ENCODE results near the gene LGALS3BP.
A peak's percentile ranks its signal among the peaks of the same experiment; 100 is the strongest.

LGALS3BP gene

DNA sequence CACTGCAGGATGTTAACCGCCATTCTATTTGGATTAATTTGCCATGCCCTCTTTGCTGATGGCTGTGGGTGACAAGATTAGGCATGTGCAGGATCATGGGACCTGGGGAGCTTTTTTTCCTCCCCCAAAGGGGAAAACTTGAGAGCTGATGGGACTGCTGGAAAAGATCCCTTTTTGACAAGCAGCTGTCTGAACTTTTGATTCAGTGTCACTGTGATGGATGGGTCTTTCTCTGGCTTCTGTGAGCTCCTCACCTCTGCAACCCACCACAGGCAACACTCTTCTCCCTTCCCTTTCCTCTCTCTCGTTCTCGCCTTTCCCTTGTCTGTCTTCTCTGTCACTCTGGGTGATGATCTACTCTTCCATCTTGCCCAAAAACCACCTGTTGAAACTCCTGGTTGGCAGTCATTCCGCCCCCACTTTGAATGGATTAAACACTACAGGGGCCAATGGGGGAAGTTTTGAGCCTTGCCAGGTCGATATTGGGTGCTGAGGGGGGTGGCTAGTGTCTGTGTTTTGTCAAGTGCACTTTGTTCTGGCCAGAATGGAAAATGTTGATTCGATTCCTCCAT lies 32.9 kb upstream of the LGALS3BP start:
- no peak for DNase-seq

GRCh38 chr17:79011451-79012147 lies 31.9 kb upstream of the LGALS3BP start:
- no peak for DNase-seq

DNA sequence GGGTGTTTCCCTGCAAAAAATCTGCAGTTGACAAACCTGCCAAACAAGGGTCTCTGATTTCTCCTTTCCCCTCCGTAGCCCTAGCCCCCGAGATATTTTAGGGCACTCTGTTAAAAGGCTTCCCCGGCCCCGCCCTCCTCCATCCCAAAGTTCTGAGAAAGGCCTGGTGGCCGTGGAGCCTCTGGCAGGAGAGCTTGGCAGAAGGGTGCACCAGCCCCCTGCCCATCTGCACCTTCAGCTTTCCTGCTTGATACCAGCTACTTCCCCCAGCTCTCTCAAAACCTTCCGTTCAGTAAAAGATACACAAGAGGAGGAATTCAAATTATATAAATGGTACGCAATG lies 30.6 kb upstream of the LGALS3BP start:
- DNase-seq = no peak

DNA sequence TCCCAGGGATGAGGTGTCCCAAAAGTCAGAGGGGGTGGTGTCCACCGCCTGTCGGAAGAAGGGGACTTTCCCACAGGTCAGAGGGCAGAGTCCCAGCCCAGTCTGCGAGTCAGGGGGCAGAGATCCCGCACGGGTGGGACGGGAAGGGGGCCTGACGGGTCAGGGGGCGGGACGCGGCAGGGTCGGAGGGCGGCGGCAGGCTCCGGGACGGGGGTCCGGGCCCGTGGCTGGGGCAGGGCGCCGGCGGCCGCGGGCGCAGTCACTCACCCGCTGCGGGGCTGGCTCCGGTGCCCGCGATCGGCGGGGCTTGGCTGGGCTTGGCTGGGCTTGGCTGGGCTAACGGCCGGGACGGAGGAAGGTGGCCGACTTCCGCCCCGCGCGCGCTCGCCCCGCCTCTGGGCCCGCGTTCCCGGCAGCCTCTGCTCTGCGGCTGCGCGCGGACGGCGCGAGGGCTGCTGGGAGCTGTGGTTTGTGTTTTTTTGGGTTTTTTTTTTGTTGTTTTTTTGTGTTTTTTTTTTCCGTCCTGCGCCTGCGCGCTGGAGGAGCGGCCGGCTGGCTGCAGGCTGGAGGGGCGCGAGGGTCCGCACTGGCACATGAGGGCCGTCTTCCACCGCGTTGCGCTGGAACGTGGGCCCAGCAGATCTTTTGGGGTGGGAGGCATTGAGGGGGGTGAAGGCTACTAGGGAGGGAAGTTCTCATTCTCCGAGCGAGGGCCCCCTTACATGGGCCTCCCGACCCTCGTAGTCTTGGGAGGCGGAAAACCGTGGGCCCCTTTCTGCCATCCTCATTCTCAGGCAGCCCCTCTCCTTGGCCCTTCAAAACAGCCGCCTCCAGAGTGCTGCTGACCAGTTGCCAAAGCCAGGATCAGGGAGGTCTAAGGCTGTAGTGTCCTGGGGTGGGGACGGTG lies 29.9 kb upstream of the LGALS3BP start, which contains the start of gene CANT1:
Gene CANT1, minus strand, starts transcription at position 368 of the 907 bp plus-strand sequence. CDS start 12,142 bp downstream, outside the sequence.
- peak; percentile 64 to 81 for DNase-seq

- no peak for DNase-seq
Measured at GRCh38 chr17:79008666-79009387, 29.1 kb upstream of the LGALS3BP start.

DNA sequence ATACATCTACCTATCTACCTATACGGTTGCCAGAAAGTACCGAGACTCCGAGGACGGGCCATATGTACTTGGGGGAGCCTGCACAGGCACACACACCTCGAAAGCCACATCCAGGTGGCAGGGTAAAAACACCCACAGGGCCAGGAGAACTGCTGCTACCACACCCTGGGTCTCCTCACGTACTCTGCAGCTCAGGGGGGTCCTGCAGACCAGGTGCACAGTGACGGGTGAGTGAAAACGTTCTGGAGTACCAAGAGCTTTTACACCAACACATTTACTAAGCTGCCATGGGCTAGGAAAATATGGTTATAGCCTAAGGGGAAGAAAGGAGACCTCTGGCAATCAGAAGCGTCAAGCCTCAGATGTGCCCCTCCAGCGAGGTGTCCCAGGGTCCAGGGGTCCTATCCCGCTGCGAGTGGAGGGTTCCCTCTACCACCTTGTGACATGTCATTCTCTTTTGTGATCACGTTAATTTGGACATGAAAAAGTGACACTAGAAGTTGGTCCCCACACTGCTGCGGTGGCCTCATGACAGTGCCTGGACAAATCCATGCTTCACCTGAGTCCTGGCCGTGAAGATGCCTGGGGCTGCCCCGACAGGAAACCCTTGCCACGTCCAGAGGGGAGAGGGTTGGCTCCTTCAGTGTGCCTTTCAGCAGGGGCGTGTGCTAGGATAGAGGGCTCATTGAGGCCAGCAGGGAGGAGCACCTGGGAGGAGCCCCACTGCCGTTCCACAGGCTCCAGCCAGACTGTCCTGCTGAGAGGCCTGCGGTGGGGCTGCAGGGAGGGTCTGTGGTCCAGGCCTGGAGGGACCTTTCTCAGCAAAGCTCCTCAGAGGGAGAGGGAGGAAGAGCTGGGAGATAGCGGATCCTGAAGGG lies 28.0 kb upstream of the LGALS3BP start:
- no peak for DNase-seq

GRCh38 chr17:79006794-79007503 lies 27.2 kb upstream of the LGALS3BP start:
- no peak for DNase-seq

GRCh38 chr17:79006046-79006445 lies 26.3 kb upstream of the LGALS3BP start:
- DNase-seq = no peak

GRCh38 chr17:79005063-79005861 lies 25.5 kb upstream of the LGALS3BP start:
- no peak for DNase-seq

DNA sequence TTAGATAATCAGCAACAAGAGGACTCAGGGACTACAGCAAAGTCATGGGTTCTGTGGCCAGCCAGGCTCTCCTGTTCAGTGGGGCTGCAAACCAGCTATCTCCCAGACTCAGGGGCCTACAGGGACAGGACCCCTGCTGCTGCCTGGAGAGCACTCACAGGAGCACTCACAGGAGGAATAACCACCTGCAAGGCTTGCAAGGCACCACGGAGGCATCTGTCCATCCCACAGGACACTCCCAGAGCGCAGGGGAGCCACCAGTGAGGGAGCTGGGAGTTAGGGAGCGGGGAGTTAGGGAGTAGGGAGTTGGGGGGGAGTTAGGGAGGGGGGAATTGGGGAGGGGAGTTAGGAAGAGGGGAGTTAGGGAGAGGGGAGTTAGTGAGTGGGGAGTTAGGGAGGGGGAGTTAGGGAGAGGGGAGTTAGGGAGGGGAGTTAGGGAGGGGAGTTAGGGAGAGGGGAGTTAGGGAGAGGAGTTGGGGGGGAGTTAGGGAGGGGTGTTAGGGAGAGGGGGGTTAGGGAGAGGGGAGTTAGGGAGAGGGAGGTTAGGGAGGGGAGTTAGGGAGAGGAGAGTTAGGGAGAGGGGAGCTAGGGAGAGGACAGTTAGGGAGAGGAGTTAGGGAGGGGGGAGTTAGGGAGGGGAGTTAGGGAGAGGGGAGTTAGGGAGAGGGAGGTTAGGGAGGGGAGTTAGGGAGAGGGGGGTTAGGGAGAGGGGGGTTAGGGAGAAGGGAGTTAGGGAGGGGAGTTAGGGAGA lies 24.1 kb upstream of the LGALS3BP start:
- no peak for DNase-seq

GRCh38 chr17:79002796-79003593 lies 23.3 kb upstream of the LGALS3BP start:
- no peak for DNase-seq

- no peak for DNase-seq
Measured at GRCh38 chr17:79002291-79002690, 22.6 kb upstream of the LGALS3BP start.

- no peak for DNase-seq
Measured at GRCh38 chr17:79001190-79002020, 21.7 kb upstream of the LGALS3BP start.

- no peak for DNase-seq
Measured at GRCh38 chr17:79000396-79001189, 20.9 kb upstream of the LGALS3BP start.

DNA sequence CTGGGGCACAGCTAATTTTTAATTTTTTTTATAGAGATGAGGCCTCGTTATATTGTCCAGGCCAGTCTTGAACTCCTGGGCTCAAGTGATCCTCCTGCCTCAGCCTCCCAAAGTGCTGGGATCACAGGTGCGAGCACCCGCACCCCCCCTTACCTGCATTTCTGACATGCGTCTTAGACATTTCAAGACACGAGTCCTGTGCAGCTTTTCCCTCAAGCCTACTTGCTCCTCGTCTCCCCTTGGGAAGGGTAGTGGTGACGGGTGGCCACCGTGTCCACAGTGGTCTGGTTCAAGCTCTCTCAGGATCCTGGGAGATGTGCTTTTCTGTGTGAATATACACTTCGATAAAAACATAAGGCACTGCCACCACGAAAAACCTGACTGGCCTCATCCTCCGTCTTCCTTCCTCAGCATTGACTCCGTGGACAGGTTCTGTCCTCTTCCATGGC lies 20.2 kb upstream of the LGALS3BP start:
- DNase-seq = no peak

- DNase-seq = no peak
Measured at GRCh38 chr17:78999056-78999768, 19.5 kb upstream of the LGALS3BP start.

All from NCI-H1930 (cell line).